Nephron progenitor cell (in vitro differentiated cells): Measurements from ENCODE around the gene TTLL8.
"Not testable (repeated sequence)": the region's sequence is repeated elsewhere in the genome, so short reads cannot be mapped to it uniquely, and the experiment has no call there.

ENCODE experiments used
- DNase-seq: peaks from one replicate; pipeline ENCODE4 v3.0.0; 2021
- H3K27ac Mint-ChIP-seq: 2 replicates; pipeline ENCODE4 v1.8.0; 2021; ENCODE audit warnings: mild to moderate bottlenecking, moderate library complexity, mixed read lengths
- H3K27me3 Mint-ChIP-seq: 2 replicates; pipeline ENCODE4 v1.8.0; 2021; ENCODE audit warnings: mild to moderate bottlenecking, low read depth, mixed read lengths; ENCODE audit not compliant: poor library complexity
- H3K36me3 Mint-ChIP-seq: 2 replicates; pipeline ENCODE4 v1.8.0; 2021; ENCODE audit warnings: low read depth, mixed read lengths
- H3K4me1 Mint-ChIP-seq: 2 replicates; pipeline ENCODE4 v1.8.0; 2021; ENCODE audit warnings: mixed read lengths
- H3K4me3 Mint-ChIP-seq: 2 replicates; pipeline ENCODE4 v1.8.0; 2021; ENCODE audit warnings: mild to moderate bottlenecking, moderate library complexity, mixed read lengths
- H3K9me3 Mint-ChIP-seq: 2 replicates; pipeline ENCODE4 v1.8.0; 2021; ENCODE audit warnings: mild to moderate bottlenecking, moderate library complexity, mixed read lengths
- CTCF ChIP-seq: fragments of 200-600 bp; sonication (generic); IDR thresholded peaks from 2 replicates; pipeline ENCODE4 v1.5.0; 2021; ENCODE audit warnings: antibody characterized with exemption

The TTLL8 gene

GRCh38 chr22:50089682-50090411, 31.7 kb upstream of the TTLL8 start, which contains the start of gene MOV10L1:
MOV10L1 (plus strand) TSS chr22:50090006; CDS start chr22:50090089, 83 bp downstream.
- H3K9me3 Mint-ChIP-seq: peaks cover 25% of the 10 kb centered on the region
- H3K4me3 Mint-ChIP-seq: no peak within 1 kb of the TSS
- peaks cover 8% of the 10 kb centered on the region for H3K27me3 Mint-ChIP-seq
- H3K27ac Mint-ChIP-seq: no peak within 1 kb of the TSS
- no peak for DNase-seq
- H3K4me1 Mint-ChIP-seq: no peaks in the 10 kb centered on the region
- no peak for TF ChIP-seq CTCF
- H3K36me3 Mint-ChIP-seq: no peaks in the 10 kb centered on the region

GRCh38 chr22:50089231-50089630, 31.1 kb upstream of the TTLL8 start:
- Mint-ChIP-seq H3K4me1 (no peaks in the 10 kb centered on the region), H3K4me3 (no peak overlapping the region), H3K9me3 (peaks cover 25% of the 10 kb centered on the region), H3K27me3 (peaks cover 8% of the 10 kb centered on the region), H3K36me3 (no peaks in the 10 kb centered on the region), H3K27ac (no peak overlapping the region)
- DNase-seq: no peak
- no peak for TF ChIP-seq CTCF

GRCh38 chr22:50088096-50088495, 30.0 kb upstream of the TTLL8 start:
- no peak overlapping the region for H3K27ac Mint-ChIP-seq

GRCh38 chr22:50087646-50088045, 29.5 kb upstream of the TTLL8 start:
- H3K27ac Mint-ChIP-seq: no peak overlapping the region
- H3K9me3 Mint-ChIP-seq: peaks cover 25% of the 10 kb centered on the region
- H3K4me1 Mint-ChIP-seq: peaks cover 11% of the 10 kb centered on the region
- H3K36me3 Mint-ChIP-seq: no peaks in the 10 kb centered on the region
- H3K27me3 Mint-ChIP-seq: peaks cover 12% of the 10 kb centered on the region
- no peak for DNase-seq
- H3K4me3 Mint-ChIP-seq: no peak overlapping the region
- TF ChIP-seq CTCF: no peak

More at GRCh38 chr22:50088096-50088495, 30.0 kb upstream of the TTLL8 start:
- Mint-ChIP-seq H3K9me3 (peaks cover 25% of the 10 kb centered on the region), H3K4me3 (no peak overlapping the region), H3K36me3 (no peaks in the 10 kb centered on the region), H3K27me3 (peaks cover 11% of the 10 kb centered on the region), H3K4me1 (peaks cover 7% of the 10 kb centered on the region)
- no peak for TF ChIP-seq CTCF
- DNase-seq: no peak

GRCh38 chr22:50086975-50087374, 28.9 kb upstream of the TTLL8 start:
- not testable (repeated sequence) for H3K27ac Mint-ChIP-seq, H3K36me3 Mint-ChIP-seq, H3K4me3 Mint-ChIP-seq, DNase-seq
- Mint-ChIP-seq H3K9me3 (peaks cover 25% of the 10 kb centered on the region), H3K27me3 (peaks cover 12% of the 10 kb centered on the region), H3K4me1 (peaks cover 12% of the 10 kb centered on the region)

- Mint-ChIP-seq H3K9me3 (peaks cover 25% of the 10 kb centered on the region), H3K27ac (no peak overlapping the region), H3K36me3 (no peaks in the 10 kb centered on the region), H3K27me3 (peaks cover 12% of the 10 kb centered on the region), H3K4me1 (peaks cover 12% of the 10 kb centered on the region), H3K4me3 (no peak overlapping the region)
- DNase-seq: no peak
- TF ChIP-seq CTCF: no peak
Observed at GRCh38 chr22:50086526-50086925, 28.4 kb upstream of the TTLL8 start.
